Stimulated activated CD8-positive, alpha-beta memory T cell treated with anti-CD3 and anti-CD28 coated beads, Interleukin-15, amount 100 ng/mL, for 24 hours (primary cell): ENCODE results near the gene SYAP1.
"Not testable (repeated sequence)": the region's sequence is repeated elsewhere in the genome, so short reads cannot be mapped to it uniquely, and the experiment has no call there.

Experiments used
- DNase-seq: peaks from one replicate; pipeline ENCODE4 v3.0.0-alpha.2; 2020; ENCODE audit warnings: low read depth

SYAP1 gene

GRCh38 chrX:16726347-16726988, 7.1 kb downstream of the SYAP1 start:
- DNase-seq, result not testable (repeated sequence)

- no peak for DNase-seq
Observed at GRCh38 chrX:16727637-16728036, 8.2 kb downstream of the SYAP1 start.

- no peak for DNase-seq
Observed at GRCh38 chrX:16730450-16730849, 11.0 kb downstream of the SYAP1 start.

GRCh38 chrX:16733013-16733412, 13.6 kb downstream of the SYAP1 start:
- no peak for DNase-seq

GRCh38 chrX:16737024-16737423, 17.6 kb downstream of the SYAP1 start:
- DNase-seq, result no peak

- no peak for DNase-seq
Observed at GRCh38 chrX:16739574-16739973, 20.2 kb downstream of the SYAP1 start.

- DNase-seq, result no peak
Observed at GRCh38 chrX:16743604-16744325, 24.4 kb downstream of the SYAP1 start.

- DNase-seq, result no peak
Observed at GRCh38 chrX:16745102-16745501, 25.7 kb downstream of the SYAP1 start.

- no peak for DNase-seq
Observed at GRCh38 chrX:16745659-16746058, 26.2 kb downstream of the SYAP1 start.

GRCh38 chrX:16748425-16748824, 29.0 kb downstream of the SYAP1 start:
- DNase-seq, result no peak

GRCh38 chrX:16750136-16750535, 30.7 kb downstream of the SYAP1 start:
- DNase-seq, result no peak

- no peak for DNase-seq
Observed at GRCh38 chrX:16754019-16754418, 34.6 kb downstream of the SYAP1 start.

GRCh38 chrX:16756724-16757123, 37.3 kb downstream of the SYAP1 start:
- DNase-seq, result no peak

- not testable (repeated sequence) for DNase-seq
Observed at GRCh38 chrX:16761500-16761899, 42.1 kb downstream of the SYAP1 start.

GRCh38 chrX:16762579-16762978, 43.2 kb downstream of the SYAP1 start:
- no peak for DNase-seq

- DNase-seq, result no peak
Observed at GRCh38 chrX:16765594-16765993, 46.2 kb downstream of the SYAP1 start.

- no peak for DNase-seq
Observed at GRCh38 chrX:16770970-16771482, 51.6 kb downstream of the SYAP1 start.

GRCh38 chrX:16771483-16772398, 52.3 kb downstream of the SYAP1 start:
- DNase-seq, result no peak

GRCh38 chrX:16772460-16772859, 53.0 kb downstream of the SYAP1 start:
- DNase-seq, result no peak

- DNase-seq, result no peak
Observed at GRCh38 chrX:16774746-16775145, 55.3 kb downstream of the SYAP1 start.

GRCh38 chrX:16778545-16778944, 59.1 kb downstream of the SYAP1 start:
- no peak for DNase-seq

GRCh38 chrX:16778993-16779392, 59.6 kb downstream of the SYAP1 start:
- DNase-seq, result no peak

GRCh38 chrX:16779815-16780214, 60.4 kb downstream of the SYAP1 start:
- not testable (repeated sequence) for DNase-seq
